ENCODE measurements around the gene MMP17. TPM values are rescaled to one million over a fixed set of nuclear protein-coding genes. Genes with fewer than 3 reads are reported as not detected.

Gene MMP17
- total and polyA plus RNA-seq, 12 donors, result 0.28 to 3.7 (median 1.0) TPM; not detected in 1

DNA sequence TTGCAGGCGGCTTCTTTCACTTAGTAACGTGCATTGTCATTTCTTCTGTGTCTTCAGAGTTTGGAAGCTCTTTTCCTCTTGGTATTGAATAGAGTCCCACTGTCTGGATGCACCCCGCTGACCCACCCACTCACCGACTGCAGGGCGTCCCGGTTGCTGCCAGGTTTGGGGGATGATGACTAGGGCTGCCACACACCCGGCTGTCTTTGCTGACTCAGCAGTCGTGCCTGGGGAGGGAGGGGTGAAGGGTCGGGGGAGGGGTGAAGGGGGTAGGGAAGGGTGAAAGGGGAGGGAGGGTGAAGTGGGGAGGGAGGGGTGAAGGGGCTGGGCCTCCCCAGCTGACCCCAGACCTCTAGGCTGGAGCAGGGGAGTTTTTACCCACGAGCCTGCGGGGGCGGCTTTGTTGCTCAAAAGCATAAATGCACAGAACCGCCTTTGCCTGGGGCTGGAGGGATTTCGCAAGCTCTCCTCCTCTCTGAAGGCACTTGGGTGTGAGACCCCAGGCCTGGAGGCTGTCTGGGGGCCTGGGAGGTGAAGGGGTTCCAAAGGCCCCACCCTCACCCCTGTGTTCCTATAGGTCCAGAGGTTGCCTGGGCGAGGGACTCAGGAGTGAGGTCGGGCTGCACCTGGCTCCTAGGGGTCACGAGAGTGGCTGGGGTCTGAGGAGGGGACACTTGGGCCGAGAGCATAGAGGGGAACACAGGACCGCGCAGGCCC, 35.0 kb downstream of the MMP17 start:
- TF ChIP-seq, protein P1, sequence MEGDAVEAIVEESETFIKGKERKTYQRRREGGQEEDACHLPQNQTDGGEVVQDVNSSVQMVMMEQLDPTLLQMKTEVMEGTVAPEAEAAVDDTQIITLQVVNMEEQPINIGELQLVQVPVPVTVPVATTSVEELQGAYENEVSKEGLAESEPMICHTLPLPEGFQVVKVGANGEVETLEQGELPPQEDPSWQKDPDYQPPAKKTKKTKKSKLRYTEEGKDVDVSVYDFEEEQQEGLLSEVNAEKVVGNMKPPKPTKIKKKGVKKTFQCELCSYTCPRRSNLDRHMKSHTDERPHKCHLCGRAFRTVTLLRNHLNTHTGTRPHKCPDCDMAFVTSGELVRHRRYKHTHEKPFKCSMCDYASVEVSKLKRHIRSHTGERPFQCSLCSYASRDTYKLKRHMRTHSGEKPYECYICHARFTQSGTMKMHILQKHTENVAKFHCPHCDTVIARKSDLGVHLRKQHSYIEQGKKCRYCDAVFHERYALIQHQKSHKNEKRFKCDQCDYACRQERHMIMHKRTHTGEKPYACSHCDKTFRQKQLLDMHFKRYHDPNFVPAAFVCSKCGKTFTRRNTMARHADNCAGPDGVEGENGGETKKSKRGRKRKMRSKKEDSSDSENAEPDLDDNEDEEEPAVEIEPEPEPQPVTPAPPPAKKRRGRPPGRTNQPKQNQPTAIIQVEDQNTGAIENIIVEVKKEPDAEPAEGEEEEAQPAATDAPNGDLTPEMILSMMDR (IDR thresholded peaks at IDR 0.05), result no peak
- peaks cover 0 to 22% (median 0%) of the 10 kb centered on the region in 9 donors for H3K4me1 ChIP-seq
- peaks cover 0 to 13% (median 0%) of the 10 kb centered on the region in 7 donors for H3K27me3 ChIP-seq
- DNase-seq (no peak), ATAC-seq (no peak)
- H3K27ac ChIP-seq, result no peak overlapping the region
- intact Hi-C loops (cut with DNase I), result no loop called here
- WGBS, 2 donors, result 60 to 61% methylated on average over 19 to 20 of the region's 20 CpGs
- no peaks in the 10 kb centered on the region for H3K36me3 ChIP-seq
- no peaks in the 10 kb centered on the region for H3K9me3 ChIP-seq
- H3K4me3 ChIP-seq, result no peak overlapping the region

- 53 to 63% methylated on average over 24 of the region's 24 CpGs for WGBS, 2 donors
- DNase-seq (no peak), ATAC-seq (no peak)
These were observed 35.7 kb downstream of the MMP17 start for GRCh38 chr12:131863711-131864396.

DNA sequence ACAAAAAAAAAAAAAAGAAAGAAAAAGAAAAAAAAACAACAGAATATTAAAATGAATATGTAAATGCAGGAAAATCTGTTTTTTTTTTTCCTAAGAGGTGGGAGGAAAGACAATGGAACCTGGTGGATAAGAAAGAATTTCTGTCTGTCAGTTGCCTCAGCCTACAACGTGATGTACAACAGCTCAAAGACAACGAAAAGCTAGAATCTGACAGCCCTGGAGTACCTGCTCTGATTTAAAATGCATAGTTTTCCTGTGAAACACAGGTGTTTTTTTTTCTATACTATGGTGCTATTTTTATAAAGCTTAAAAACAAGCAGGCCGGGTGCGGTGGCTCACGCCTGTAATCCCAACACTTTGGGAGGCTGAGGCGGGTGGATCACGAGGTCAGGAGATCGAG, 36.3 kb downstream of the MMP17 start:
- H3K27ac ChIP-seq, result no peak overlapping the region
- TF ChIP-seq, protein P1 (IDR thresholded peaks at IDR 0.05), result no peak
- peaks cover 0 to 13% (median 0%) of the 10 kb centered on the region in 7 donors for H3K27me3 ChIP-seq
- WGBS, 2 donors, result 90 to 93% methylated on average over 8 of the region's 8 CpGs
- H3K4me3 ChIP-seq, result no peak overlapping the region
- H3K36me3 ChIP-seq, result no peaks in the 10 kb centered on the region
- H3K4me1 ChIP-seq, result peaks cover 0 to 22% (median 0%) of the 10 kb centered on the region in 9 donors
- DNase-seq (no peak), ATAC-seq (no peak)
- H3K9me3 ChIP-seq, result no peaks in the 10 kb centered on the region
- intact Hi-C loops (cut with DNase I), result no loop called here

More at GRCh38 chr12:131863711-131864396, 35.7 kb downstream of the MMP17 start:
- Histone ChIP-seq H3K4me3 (no peak overlapping the region), H3K36me3 (no peaks in the 10 kb centered on the region), H3K9me3 (no peaks in the 10 kb centered on the region), H3K4me1 (peaks cover 0 to 22% (median 0%) of the 10 kb centered on the region in 9 donors), H3K27me3 (peaks cover 0 to 13% (median 0%) of the 10 kb centered on the region in 7 donors), H3K27ac (no peak overlapping the region)
- TF ChIP-seq, protein P1 (IDR thresholded peaks at IDR 0.05), result no peak
- intact Hi-C loops (cut with DNase I), result no loop called here

DNA sequence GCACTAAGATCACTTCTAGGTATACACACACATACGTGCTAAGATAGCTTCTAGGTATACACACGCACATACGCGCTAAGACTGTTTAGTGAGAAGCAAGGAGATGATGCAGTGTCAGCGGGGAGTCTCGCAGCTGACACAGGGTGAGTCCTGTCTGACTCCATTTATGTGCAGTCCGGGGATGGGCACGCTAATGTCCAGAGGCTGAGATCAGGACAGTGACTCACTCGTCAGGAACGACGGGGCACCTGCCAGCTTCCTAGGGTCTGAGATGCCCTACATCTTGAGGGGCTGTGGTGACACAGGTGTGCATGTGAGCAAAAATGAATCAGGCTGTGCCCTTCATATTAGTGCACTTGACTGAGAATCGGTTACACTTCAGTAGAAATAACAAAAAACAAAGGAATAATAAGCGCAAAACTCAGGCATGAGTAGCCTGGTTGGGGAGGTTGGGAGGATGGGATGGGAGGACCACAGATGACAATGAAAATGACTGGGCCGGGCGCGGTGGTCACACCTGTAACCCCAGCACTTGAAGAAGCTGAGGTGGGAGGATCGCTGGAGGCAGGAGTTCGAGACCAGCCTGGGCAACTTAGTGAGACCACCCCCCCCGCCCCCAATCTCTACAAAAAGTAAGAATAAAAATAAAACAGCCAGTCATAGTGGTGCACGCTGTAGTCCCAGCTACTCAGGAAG, 37.1 kb downstream of the MMP17 start:
- no peak for DNase-seq
- no peaks in the 10 kb centered on the region for H3K9me3 ChIP-seq

More for the DNA sequence above, 37.1 kb downstream of the MMP17 start:
- peaks cover 0 to 13% (median 0%) of the 10 kb centered on the region in 7 donors for H3K27me3 ChIP-seq
- H3K36me3 ChIP-seq, result no peaks in the 10 kb centered on the region
- intact Hi-C loops (cut with DNase I), result no loop called here
- no peak overlapping the region for H3K4me3 ChIP-seq
- 90 to 92% methylated on average over 20 of the region's 20 CpGs for WGBS, 2 donors
- no peak overlapping the region for H3K27ac ChIP-seq
- no peak for ATAC-seq
- TF ChIP-seq, protein P1 (IDR thresholded peaks at IDR 0.05), result no peak
- H3K4me1 ChIP-seq, result peaks cover 0 to 21% (median 0%) of the 10 kb centered on the region in 9 donors

All from heart right ventricle (tissue), 16 donors.